Left lung (tissue), 10 donors: ENCODE data around the gene AGL. TPM values are rescaled to one million over a fixed set of nuclear protein-coding genes. Genes with fewer than 3 reads are reported as not detected.
A peak's percentile ranks its signal among the peaks of the same experiment; 100 is the strongest.

Source experiments
- ATAC-seq: fragments of 200-7000 bp; cut with Tn5 transposase; one replicate; pipeline ENCODE4 v1.9.1; 2020; ENCODE audit warnings: moderate library complexity
- DNase-seq, 4 donors: peaks; one replicate each; pipeline ENCODE4 v3.0.0-alpha.2; 2013 to 2020
- H3K27ac ChIP-seq, 2 donors: fragments of 200-600 bp; sonication (generic) in 1 of 2; one replicate each; pipeline versions ENCODE4 v1.5.0 to v1.8.0; 2020 to 2021
- H3K27me3 ChIP-seq, 2 donors: fragments of 200-600 bp; sonication (generic) in 1 of 2; one replicate each; pipeline versions ENCODE4 v1.5.0 to v1.8.0; 2020 to 2021
- H3K36me3 ChIP-seq, 2 donors: fragments of 200-600 bp; sonication (generic) in 1 of 2; one replicate each; pipeline versions ENCODE4 v1.5.0 to v1.8.0; 2020 to 2021
- H3K4me1 ChIP-seq, 2 donors: fragments of 200-600 bp; one replicate each; pipeline ENCODE4 v1.8.0; 2021
- H3K4me3 ChIP-seq, 2 donors: fragments of 200-600 bp; sonication (generic) in 1 of 2; one replicate each; pipeline versions ENCODE4 v1.5.0 to v1.8.0; 2020 to 2021; ENCODE audit warnings: mild to moderate bottlenecking in 1 of 2
- H3K9me3 ChIP-seq, 2 donors: fragments of 200-600 bp; sonication (generic) in 1 of 2; one replicate each; pipeline versions ENCODE4 v1.5.0 to v1.8.0; 2020 to 2021
- CTCF ChIP-seq, 2 donors: fragments of 200-600 bp; sonication (generic) in 1 of 2; IDR thresholded peaks; one replicate each; pipeline versions ENCODE4 v1.5.0 to v1.8.0; 2021; ENCODE audit warnings: antibody characterized with exemption in 2 of 2
- intact Hi-C, 2 donors: fragments of 100-400 bp; cut with DNase I; formaldehyde crosslinking; loops; one replicate each; pipeline versions ENCODE4 v1.11.2 to v1.14.2; 2022
- polyA plus RNA-seq, 6 donors: library from polyadenylated mRNA; unstranded; fragments of 120-200 nt; gene quantifications; one replicate each; pipeline ENCODE4 v1.2.1, GENCODE V29; 2013; ENCODE audit not compliant: insufficient read length in 6 of 6
- total RNA-seq, 2 donors: library from RNA; stranded (reverse); fragmentation: NEBNext Ultra II Directional; extraction: Animal tissue kit (Norgen Biotek cat#: 25700); gene quantifications; one replicate each; pipeline ENCODE4 v1.2.1, GENCODE V29; 2021
- donor health status: DM: no; HTN: yes; CAD: no.
- donor health status: DM: no; HTN: no; CAD: no.

The AGL gene
- total and polyA plus RNA-seq, 8 donors = 16.9 to 38.4 (median 22.0) TPM

DNA sequence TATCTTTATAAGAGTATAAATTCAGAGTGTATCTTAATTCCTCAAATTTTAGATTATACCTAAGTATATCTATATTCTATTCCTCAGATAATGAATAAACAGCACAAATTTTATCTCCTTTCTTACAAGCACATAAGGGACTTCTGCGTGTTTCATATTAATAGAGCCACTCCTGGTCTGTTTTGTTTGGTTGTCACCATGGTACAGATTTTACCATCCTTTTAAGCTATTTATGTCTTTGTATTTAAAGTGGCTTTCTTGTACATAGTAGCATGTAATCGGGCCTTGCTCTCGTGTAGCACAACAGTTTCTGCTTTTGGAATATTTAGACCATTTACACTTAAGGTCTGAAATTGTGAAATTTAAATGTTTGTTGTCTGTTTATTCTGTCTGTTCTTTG is 67.1 kb downstream of the AGL start:
- Histone ChIP-seq H3K4me1 (peaks cover 0 to 4% of the 10 kb centered on the region in 2 donors), H3K27ac (no peak overlapping the region), H3K36me3 (peaks cover 0 to 39% of the 10 kb centered on the region in 2 donors), H3K4me3 (no peak overlapping the region), H3K27me3 (no peaks in the 10 kb centered on the region), H3K9me3 (no peaks in the 10 kb centered on the region)
- intact Hi-C loops = no loop called here
- TF ChIP-seq CTCF (IDR thresholded peaks at IDR 0.05) = no peak
- ATAC-seq (no peak), DNase-seq (no peak)

DNA sequence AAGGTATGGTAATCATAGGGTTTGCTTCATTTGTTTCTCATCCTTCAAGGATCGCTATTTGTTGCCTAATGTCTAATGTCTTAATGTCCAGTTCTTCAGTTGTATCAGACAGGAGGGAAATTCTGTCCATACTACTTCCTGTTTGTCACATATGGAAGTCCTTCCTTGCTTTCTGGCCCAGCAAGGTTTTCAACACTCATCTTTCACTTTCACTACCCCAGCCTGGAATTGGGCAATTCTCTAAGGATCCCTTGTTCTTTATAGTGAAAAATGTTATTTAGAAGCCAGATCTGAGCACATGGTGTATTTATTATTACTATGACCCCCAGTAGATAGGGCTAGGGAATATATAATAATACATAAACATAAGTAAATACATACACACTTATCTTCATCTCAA is 69.1 kb downstream of the AGL start:
- Histone ChIP-seq H3K4me3 (no peak overlapping the region), H3K27me3 (no peaks in the 10 kb centered on the region), H3K36me3 (peaks cover 0 to 19% of the 10 kb centered on the region in 2 donors), H3K9me3 (no peaks in the 10 kb centered on the region), H3K4me1 (peaks cover 0 to 4% of the 10 kb centered on the region in 2 donors), H3K27ac (peak overlapping the region in 1 of 2 donors; percentile 49)
- ATAC-seq (peak; percentile 27), DNase-seq (no peak)
- no peak for TF ChIP-seq CTCF (IDR thresholded peaks at IDR 0.05)
- intact Hi-C loops = no loop called here

DNA sequence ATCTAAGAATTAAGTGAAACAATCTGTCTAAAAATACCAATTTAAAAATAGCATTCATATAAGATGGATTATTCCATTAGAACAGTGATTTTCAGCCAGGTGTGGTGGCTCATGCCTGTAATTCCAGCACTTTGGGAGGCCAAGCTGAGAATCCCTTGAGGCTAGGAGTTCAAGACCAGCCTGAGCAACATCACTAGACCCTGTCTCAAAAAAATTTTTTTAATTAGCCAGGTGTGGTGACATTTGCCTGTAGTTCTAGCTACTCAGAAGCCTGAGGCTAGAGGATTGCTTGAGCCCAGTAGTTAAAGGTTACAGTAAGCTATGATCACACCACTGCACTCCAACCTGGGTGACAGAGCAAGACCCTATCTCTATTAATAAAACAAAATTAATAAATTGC is 84.6 kb downstream of the AGL start:
- H3K4me1 ChIP-seq = no peaks in the 10 kb centered on the region
- no peaks in the 10 kb centered on the region for H3K36me3 ChIP-seq
- no peak for TF ChIP-seq CTCF (IDR thresholded peaks at IDR 0.05)
- H3K27ac ChIP-seq = no peak overlapping the region
- DNase-seq (no peak), ATAC-seq (no peak)
- intact Hi-C loops = no loop called here
- no peaks in the 10 kb centered on the region for H3K9me3 ChIP-seq
- H3K27me3 ChIP-seq = no peaks in the 10 kb centered on the region
- no peak overlapping the region for H3K4me3 ChIP-seq

DNA sequence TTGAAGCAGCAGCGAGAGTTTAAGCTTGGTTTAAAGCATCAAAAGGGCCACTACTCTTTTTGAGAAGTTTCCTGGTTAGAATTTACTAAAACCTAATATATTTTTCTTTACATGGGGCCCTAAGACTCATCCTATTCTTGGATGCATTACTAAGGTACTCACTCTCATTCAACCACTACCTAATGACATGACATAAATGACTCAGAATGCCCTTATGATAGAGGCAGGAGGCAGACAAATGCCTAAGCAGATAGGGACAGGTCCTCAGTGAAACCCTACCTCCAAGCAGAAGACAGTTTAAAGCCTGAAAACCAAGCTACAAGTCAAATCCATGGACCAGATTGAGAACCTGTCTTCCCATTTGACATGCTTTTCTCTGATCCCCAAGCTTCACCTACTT is 85.4 kb downstream of the AGL start:
- H3K4me3 ChIP-seq = no peak overlapping the region
- H3K4me1 ChIP-seq = no peaks in the 10 kb centered on the region
- no peaks in the 10 kb centered on the region for H3K27me3 ChIP-seq
- no peaks in the 10 kb centered on the region for H3K9me3 ChIP-seq
- TF ChIP-seq CTCF (IDR thresholded peaks at IDR 0.05) = no peak
- ATAC-seq (no peak), DNase-seq (no peak)
- intact Hi-C loops = no loop called here
- H3K27ac ChIP-seq = no peak overlapping the region
- no peaks in the 10 kb centered on the region for H3K36me3 ChIP-seq

GRCh38 chr1:99936071-99936470 is 85.9 kb downstream of the AGL start:
- no peaks in the 10 kb centered on the region for H3K4me1 ChIP-seq
- no peak overlapping the region for H3K27ac ChIP-seq
- no peaks in the 10 kb centered on the region for H3K9me3 ChIP-seq
- no peaks in the 10 kb centered on the region for H3K27me3 ChIP-seq
- ATAC-seq (no peak), DNase-seq (no peak)
- TF ChIP-seq CTCF (IDR thresholded peaks at IDR 0.05) = no peak
- intact Hi-C loops = no loop called here
- H3K36me3 ChIP-seq = no peaks in the 10 kb centered on the region
- H3K4me3 ChIP-seq = no peak overlapping the region
